Small intestine (tissue), 7 donors: Measurements from ENCODE around the gene SDS. TPM values are rescaled to one million over a fixed set of nuclear protein-coding genes. Genes with fewer than 3 reads are reported as not detected.
"Not testable (repeated sequence)": the region's sequence is repeated elsewhere in the genome, so short reads cannot be mapped to it uniquely, and the experiment has no call there.

Experiments used
- DNase-seq, 2 donors: peaks; one replicate each; pipeline versions ENCODE4 v3.0.0 to v3.0.0-alpha.2; 2013
- FAIRE-seq: peaks from 2 replicates; lab custom pipeline; 2012; peaks lifted over from hg19 to GRCh38; lab: Jason Lieb, UNC
- H3K27ac ChIP-seq, 3 donors: one replicate each; pipeline ENCODE4 v1.5.1; 2013; ENCODE audit warnings: low read length in 2 of 3, mild to moderate bottlenecking in 2 of 3, control low read depth in 1 of 3, inconsistent platforms in 1 of 3, low read depth in 1 of 3, moderate library complexity in 1 of 3
- H3K27me3 ChIP-seq, 3 donors: one replicate each; pipeline ENCODE4 v1.6.1; 2013; ENCODE audit warnings: low read length in 3 of 3, inconsistent platforms in 1 of 3; ENCODE audit not compliant: control insufficient read depth in 3 of 3, insufficient read depth in 3 of 3
- H3K36me3 ChIP-seq, 3 donors: one replicate each; pipeline ENCODE4 v1.6.1; 2013; ENCODE audit warnings: low read length in 3 of 3, inconsistent platforms in 1 of 3, low read depth in 1 of 3, mild to moderate bottlenecking in 1 of 3, moderate library complexity in 1 of 3; ENCODE audit not compliant: control insufficient read depth in 3 of 3, insufficient read depth in 2 of 3
- H3K4me1 ChIP-seq, 3 donors: one replicate each; pipeline ENCODE4 v1.6.1; 2013; ENCODE audit warnings: low read length in 2 of 3, inconsistent platforms in 1 of 3, low read depth in 1 of 3, mild to moderate bottlenecking in 1 of 3, moderate library complexity in 1 of 3; ENCODE audit not compliant: control insufficient read depth in 3 of 3, insufficient read depth in 2 of 3
- H3K4me3 ChIP-seq, 3 donors: one replicate each; pipeline ENCODE4 v1.5.1; 2013; ENCODE audit warnings: low read length in 3 of 3, control low read depth in 1 of 3, inconsistent platforms in 1 of 3, low read depth in 1 of 3, mild to moderate bottlenecking in 1 of 3, moderate library complexity in 1 of 3
- H3K9me3 ChIP-seq, 2 donors: one replicate each; pipeline ENCODE4 v1.6.1; 2013; ENCODE audit warnings: low read depth in 1 of 2, low read length in 1 of 2; ENCODE audit not compliant: control insufficient read depth in 2 of 2, insufficient read depth in 1 of 2
- WGBS, 3 donors: extraction: QIAGEN DNeasy Blood & Tissue Kit; methylation state at CpG; one replicate each; pipeline ENCODE4 v1.1.7; 2013; 5-methylcytosine and 5-hydroxymethylcytosine counted together
- polyA plus RNA-seq, 4 donors: library from polyadenylated mRNA; stranded (reverse) in 3 of 4; unstranded in 1 of 4; fragments of 200-250 nt in 3 of 4; fragments of 120-200 nt in 1 of 4; gene quantifications; one replicate each; pipeline versions ENCODE4 v1.2.1 to v1.2.3, GENCODE V29; 2013
- donor health status: healthy with polysubstance abuse.
- donor health status: control.
- donor health status: control.
- donor health status: Bipolar disorder and iron deficiency.
- donor health status: healthy.

Gene SDS
- polyA plus RNA-seq, 4 donors: 0.46 to 3.8 (median 1.3) TPM; not detected in 1

GRCh38 chr12:113359939-113360748, 43.5 kb downstream of the SDS start:
- 72 to 84% (median 80%) methylated on average over 9 of the region's 9 CpGs for WGBS, 3 donors
- Histone ChIP-seq H3K4me1 (peaks cover 0 to 4% (median 0%) of the 10 kb centered on the region in 3 donors), H3K27me3 (no peaks in the 10 kb centered on the region), H3K36me3 (peaks cover 0 to 7% (median 0%) of the 10 kb centered on the region in 3 donors), H3K9me3 (no peaks in the 10 kb centered on the region), H3K27ac (no peak overlapping the region), H3K4me3 (no peak overlapping the region)
- DNase-seq (no peak), FAIRE-seq (no peak)

GRCh38 chr12:113359133-113359938, 44.4 kb downstream of the SDS start:
- Histone ChIP-seq H3K4me3 (peak overlapping the region; percentile 80 to 87 (median 84)), H3K36me3 (peaks cover 0 to 4% (median 0%) of the 10 kb centered on the region in 3 donors), H3K4me1 (peaks cover 0 to 4% (median 0%) of the 10 kb centered on the region in 3 donors), H3K27ac (peak overlapping the region in 1 of 3 donors; percentile 87), H3K9me3 (no peaks in the 10 kb centered on the region), H3K27me3 (no peaks in the 10 kb centered on the region)
- no peak for FAIRE-seq
- peak in 1 of 2 donors; percentile 21 for DNase-seq
- 39 to 43% (median 41%) methylated on average over 11 of the region's 11 CpGs for WGBS, 3 donors

- H3K9me3 ChIP-seq: no peaks in the 10 kb centered on the region
- H3K27ac ChIP-seq: peak within 1 kb of the TSS; percentile 44 to 87 (median 67)
- peaks cover 0 to 4% (median 0%) of the 10 kb centered on the region in 3 donors for H3K4me1 ChIP-seq
- no peak for FAIRE-seq
- peak; percentile 93 to 98 for DNase-seq
- no peaks in the 10 kb centered on the region for H3K27me3 ChIP-seq
- 0 to 1% (median 1%) methylated on average over 44 to 67 of the region's 67 CpGs for WGBS, 3 donors
- H3K36me3 ChIP-seq: peaks cover 0 to 2% (median 0%) of the 10 kb centered on the region in 3 donors
- peak within 1 kb of the TSS; percentile 80 to 87 (median 84) for H3K4me3 ChIP-seq
Measured at GRCh38 chr12:113358381-113359132, 45.1 kb downstream of the SDS start, which contains the start of gene PLBD2. PLBD2 (plus strand) TSS chr12:113358587; CDS start chr12:113358601, 14 bp downstream.

GRCh38 chr12:113354192-113354591, 49.5 kb downstream of the SDS start:
- not testable (repeated sequence) for H3K36me3 ChIP-seq, DNase-seq, H3K4me1 ChIP-seq, H3K27ac ChIP-seq, FAIRE-seq, H3K4me3 ChIP-seq, H3K27me3 ChIP-seq, H3K9me3 ChIP-seq
- WGBS, 3 donors: 88 to 93% (median 89%) methylated on average over 7 of the region's 7 CpGs

GRCh38 chr12:113351089-113351488, 52.6 kb downstream of the SDS start:
- H3K27ac ChIP-seq: no peak overlapping the region
- FAIRE-seq (no peak), DNase-seq (no peak)
- H3K9me3 ChIP-seq: no peaks in the 10 kb centered on the region
- no peaks in the 10 kb centered on the region for H3K36me3 ChIP-seq
- peaks cover 0 to 4% (median 0%) of the 10 kb centered on the region in 3 donors for H3K27me3 ChIP-seq
- H3K4me1 ChIP-seq: no peaks in the 10 kb centered on the region
- no peak overlapping the region for H3K4me3 ChIP-seq

GRCh38 chr12:113348849-113349536, 54.7 kb downstream of the SDS start:
- Histone ChIP-seq H3K9me3 (no peaks in the 10 kb centered on the region), H3K27me3 (peaks cover 0 to 4% (median 0%) of the 10 kb centered on the region in 3 donors), H3K27ac (no peak overlapping the region), H3K4me3 (no peak overlapping the region), H3K4me1 (no peaks in the 10 kb centered on the region), H3K36me3 (no peaks in the 10 kb centered on the region)
- FAIRE-seq (no peak), DNase-seq (no peak)
- 63 to 70% (median 70%) methylated on average over 19 of the region's 19 CpGs for WGBS, 3 donors

- peaks cover 0 to 4% (median 0%) of the 10 kb centered on the region in 3 donors for H3K27me3 ChIP-seq
- no peak for FAIRE-seq
- 69 to 86% (median 75%) methylated on average over 2 of the region's 2 CpGs for WGBS, 3 donors
Measured at GRCh38 chr12:113347892-113348291, 55.8 kb downstream of the SDS start.

More at GRCh38 chr12:113347892-113348291, 55.8 kb downstream of the SDS start:
- H3K27ac ChIP-seq: no peak overlapping the region
- no peaks in the 10 kb centered on the region for H3K36me3 ChIP-seq
- no peaks in the 10 kb centered on the region for H3K9me3 ChIP-seq
- no peak overlapping the region for H3K4me3 ChIP-seq
- no peaks in the 10 kb centered on the region for H3K4me1 ChIP-seq
- no peak for DNase-seq
